Stomach smooth muscle (tissue), 2 donors: ENCODE measurements around the gene SYNC.
A peak's percentile ranks its signal among the peaks of the same experiment; 100 is the strongest.
"Not testable (repeated sequence)": the region's sequence is repeated elsewhere in the genome, so short reads cannot be mapped to it uniquely, and the experiment has no call there.

ENCODE experiments used
- H3K27ac ChIP-seq: one replicate; pipeline ENCODE4 v1.7.0; 2013; ENCODE audit warnings: mild to moderate bottlenecking, low read length, inconsistent platforms
- H3K27me3 ChIP-seq, 2 donors: one replicate each; pipeline ENCODE4 v1.7.0; 2013; ENCODE audit warnings: low read length in 2 of 2; ENCODE audit not compliant: insufficient read depth in 2 of 2, control insufficient read depth in 1 of 2
- H3K36me3 ChIP-seq, 2 donors: one replicate each; pipeline ENCODE4 v1.7.0; 2013; ENCODE audit warnings: low read length in 2 of 2; ENCODE audit not compliant: control insufficient read depth in 2 of 2, insufficient read depth in 2 of 2
- H3K4me1 ChIP-seq: one replicate; pipeline ENCODE4 v1.7.0; 2013; ENCODE audit warnings: low read length; ENCODE audit not compliant: control insufficient read depth, insufficient read depth
- H3K4me3 ChIP-seq, 2 donors: one replicate each; pipeline ENCODE4 v1.7.0; 2013; ENCODE audit warnings: low read length in 2 of 2
- H3K9ac ChIP-seq, 2 donors: one replicate each; pipeline ENCODE4 v1.7.0; 2013; ENCODE audit warnings: low read length in 2 of 2, mild to moderate bottlenecking in 1 of 2
- H3K9me3 ChIP-seq, 2 donors: one replicate each; pipeline ENCODE4 v1.7.0; 2013; ENCODE audit warnings: low read length in 2 of 2; ENCODE audit not compliant: control insufficient read depth in 2 of 2
- donor health status: healthy.
- donor health status: Pancreatic carcinoma.

The SYNC gene

DNA sequence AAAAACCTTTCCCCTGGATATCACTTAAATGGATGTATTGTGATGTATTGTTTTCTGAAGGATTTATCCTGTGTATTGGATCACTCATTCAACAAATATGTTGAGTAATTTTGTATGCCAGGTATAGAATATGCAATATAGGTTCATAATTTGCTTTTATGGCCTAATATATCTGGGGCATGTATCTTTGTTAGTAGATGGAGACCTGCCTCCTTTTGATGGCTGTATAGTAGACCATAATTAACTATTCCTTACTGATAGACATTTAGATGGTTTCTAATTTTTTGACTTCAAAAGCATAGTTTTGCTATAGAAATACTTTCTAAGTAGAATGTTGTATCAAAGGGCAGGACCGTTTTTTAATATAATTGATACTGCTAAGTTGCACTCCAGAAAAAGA lies 43.0 kb downstream of the SYNC start:
- Histone ChIP-seq H3K4me1 (peaks cover 4% of the 10 kb centered on the region), H3K9me3 (no peaks in the 10 kb centered on the region), H3K9ac (no peak overlapping the region), H3K4me3 (no peak overlapping the region), H3K36me3 (peaks cover 26 to 41% of the 10 kb centered on the region in 2 donors), H3K27me3 (no peaks in the 10 kb centered on the region), H3K27ac (no peak overlapping the region)

DNA sequence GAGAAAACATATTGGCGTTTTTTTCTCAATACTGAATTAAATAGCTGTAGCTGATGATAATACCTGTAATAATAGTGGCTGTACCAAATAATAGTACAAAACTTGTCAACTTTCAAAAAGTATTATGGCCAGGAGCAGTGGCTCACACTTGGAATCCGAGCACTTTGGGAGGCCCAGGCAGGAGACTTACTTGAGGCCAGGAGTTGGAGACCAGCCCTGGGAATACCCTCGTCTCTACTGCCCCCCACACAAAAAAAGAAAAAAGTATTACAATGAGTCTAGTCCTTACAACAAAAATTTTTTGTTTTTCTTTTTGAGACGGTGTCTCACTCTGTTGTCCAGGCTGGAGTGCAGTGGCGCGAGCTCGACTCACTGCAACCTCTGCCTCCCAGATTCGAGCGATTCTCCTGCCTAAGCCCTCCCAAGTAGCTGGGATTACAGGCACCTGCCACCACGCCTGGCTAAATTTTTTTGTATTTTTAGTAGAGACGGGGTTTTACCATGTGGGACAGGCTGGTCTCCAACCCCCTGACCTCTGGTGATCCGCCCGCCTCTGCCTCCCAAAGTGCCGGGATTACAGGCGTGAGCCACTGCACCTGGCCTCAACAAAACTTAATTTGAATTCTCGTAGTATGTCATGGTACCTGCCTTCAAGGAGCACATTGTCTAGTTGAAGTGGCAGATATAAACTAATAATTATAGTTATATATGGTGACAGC lies 50.2 kb downstream of the SYNC start:
- peak overlapping the region in 1 of 2 donors; percentile 97 for H3K9ac ChIP-seq
- H3K36me3 ChIP-seq: peaks cover 10 to 15% of the 10 kb centered on the region in 2 donors
- H3K4me1 ChIP-seq: peaks cover 35% of the 10 kb centered on the region
- no peaks in the 10 kb centered on the region for H3K9me3 ChIP-seq
- no peaks in the 10 kb centered on the region for H3K27me3 ChIP-seq
- peak overlapping the region; percentile 75 to 86 for H3K4me3 ChIP-seq
- H3K27ac ChIP-seq: no peak overlapping the region

DNA sequence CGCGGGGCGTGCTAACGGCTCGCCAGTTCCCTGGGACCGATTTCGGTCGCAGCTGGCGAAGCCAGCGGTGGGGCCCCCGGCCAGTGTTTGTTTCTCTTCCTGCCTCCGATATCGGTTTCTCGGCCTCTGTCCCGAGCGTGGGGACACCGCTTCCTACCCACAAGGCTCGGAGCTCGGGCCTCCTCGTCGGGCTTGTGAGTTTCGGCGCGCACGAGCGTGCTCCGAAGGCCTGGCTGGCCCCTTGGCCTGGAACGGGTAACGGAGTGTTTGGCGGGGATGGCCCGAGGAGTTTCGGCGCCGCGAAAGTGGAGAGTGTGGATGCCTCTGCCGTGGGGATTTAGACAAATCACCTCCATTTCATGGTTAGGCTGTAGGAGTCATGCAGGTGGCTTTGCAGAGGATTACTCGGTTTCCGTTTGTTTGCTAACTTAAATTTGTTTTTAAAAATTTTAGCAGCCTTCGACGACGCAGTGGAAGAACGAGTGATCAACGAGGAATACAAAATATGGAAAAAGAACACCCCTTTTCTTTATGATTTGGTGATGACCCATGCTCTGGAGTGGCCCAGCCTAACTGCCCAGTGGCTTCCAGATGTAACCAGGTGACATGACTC lies 51.0 kb downstream of the SYNC start:
- Histone ChIP-seq H3K36me3 (peaks cover 6 to 8% of the 10 kb centered on the region in 2 donors), H3K27me3 (no peaks in the 10 kb centered on the region), H3K27ac (peak overlapping the region; percentile 100), H3K9ac (peak overlapping the region; percentile 89 to 97), H3K4me1 (peaks cover 35% of the 10 kb centered on the region), H3K9me3 (no peaks in the 10 kb centered on the region), H3K4me3 (peak overlapping the region; percentile 75 to 86)

DNA sequence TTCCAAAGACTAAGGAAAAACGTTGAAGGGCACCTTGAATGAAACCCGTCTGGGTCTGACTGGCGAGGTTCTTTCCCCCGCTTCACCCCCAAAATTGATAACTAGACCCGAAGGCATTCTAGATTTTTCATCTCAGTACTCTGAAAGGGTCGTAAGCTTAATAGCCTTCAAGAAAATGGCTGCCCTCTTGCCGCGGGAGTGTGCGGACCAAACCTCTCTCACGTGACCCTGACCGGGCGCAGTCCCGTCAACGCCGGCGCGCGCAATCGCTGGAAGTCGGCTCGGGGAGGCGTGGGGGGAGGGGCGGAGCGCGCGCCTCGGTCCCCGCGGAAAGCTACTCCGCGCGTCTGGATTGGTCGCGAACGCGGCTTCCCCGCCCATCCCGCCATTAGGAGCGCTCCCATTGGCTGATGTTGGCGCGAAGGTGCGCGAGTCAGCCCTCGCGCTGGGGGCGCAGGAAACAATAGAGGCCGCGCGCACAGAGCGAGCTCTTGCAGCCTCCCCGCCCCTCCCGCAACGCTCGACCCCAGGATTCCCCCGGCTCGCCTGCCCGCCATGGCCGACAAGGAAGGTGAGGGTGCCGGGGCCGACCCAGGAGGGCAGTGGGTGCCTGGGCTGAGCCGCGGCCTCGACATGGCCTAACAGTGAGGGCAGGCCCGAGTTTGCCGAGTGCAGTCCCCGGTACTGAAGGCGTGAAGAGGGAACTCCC lies 51.7 kb downstream of the SYNC start, which contains the start of gene RBBP4:
Gene RBBP4, plus strand, starts transcription at position 457 of the 709 bp plus-strand sequence. Its CDS starts 99 bp downstream, at position 556.
- H3K36me3 ChIP-seq: peaks cover 6 to 8% of the 10 kb centered on the region in 2 donors
- peak within 1 kb of the TSS; percentile 100 for H3K27ac ChIP-seq
- peak within 1 kb of the TSS; percentile 97 to 98 for H3K9ac ChIP-seq
- no peaks in the 10 kb centered on the region for H3K27me3 ChIP-seq
- peaks cover 35% of the 10 kb centered on the region for H3K4me1 ChIP-seq
- peak within 1 kb of the TSS; percentile 94 to 98 for H3K4me3 ChIP-seq
- no peaks in the 10 kb centered on the region for H3K9me3 ChIP-seq

DNA sequence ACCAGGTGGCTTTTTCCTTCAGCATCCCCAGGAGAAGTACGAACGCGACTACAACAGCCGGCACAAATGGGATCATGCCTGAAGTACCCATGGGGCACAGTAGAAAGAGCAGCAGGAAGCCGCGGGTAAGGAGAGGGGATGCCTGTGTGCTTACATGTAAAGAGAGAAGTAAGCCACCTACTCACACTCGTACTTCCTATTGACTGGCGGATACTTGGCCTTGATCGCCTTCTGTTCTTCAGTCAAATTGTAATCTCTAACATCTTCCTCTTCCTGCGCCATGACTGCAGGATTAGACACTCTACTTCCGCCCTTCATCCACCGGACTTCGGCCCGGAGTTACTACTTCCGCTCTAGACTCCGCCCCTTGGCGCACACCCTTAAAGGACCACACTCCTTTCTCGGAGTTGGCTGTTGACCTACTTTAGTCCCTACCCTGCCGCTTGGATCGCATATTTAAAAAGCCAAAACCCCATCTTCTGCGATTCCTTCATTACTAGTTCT lies 52.3 kb downstream of the SYNC start, which contains the start of gene ZBTB8OS:
Gene ZBTB8OS, minus strand, starts transcription at position 303 of the 504 bp plus-strand sequence. Its CDS starts 21 bp downstream, at position 282.
- no peaks in the 10 kb centered on the region for H3K27me3 ChIP-seq
- H3K36me3 ChIP-seq: peaks cover 1 to 7% of the 10 kb centered on the region in 2 donors
- H3K27ac ChIP-seq: peak within 1 kb of the TSS; percentile 100
- peaks cover 35% of the 10 kb centered on the region for H3K4me1 ChIP-seq
- H3K9ac ChIP-seq: peak within 1 kb of the TSS; percentile 97 to 98
- H3K9me3 ChIP-seq: no peaks in the 10 kb centered on the region
- peak within 1 kb of the TSS; percentile 94 to 98 for H3K4me3 ChIP-seq

DNA sequence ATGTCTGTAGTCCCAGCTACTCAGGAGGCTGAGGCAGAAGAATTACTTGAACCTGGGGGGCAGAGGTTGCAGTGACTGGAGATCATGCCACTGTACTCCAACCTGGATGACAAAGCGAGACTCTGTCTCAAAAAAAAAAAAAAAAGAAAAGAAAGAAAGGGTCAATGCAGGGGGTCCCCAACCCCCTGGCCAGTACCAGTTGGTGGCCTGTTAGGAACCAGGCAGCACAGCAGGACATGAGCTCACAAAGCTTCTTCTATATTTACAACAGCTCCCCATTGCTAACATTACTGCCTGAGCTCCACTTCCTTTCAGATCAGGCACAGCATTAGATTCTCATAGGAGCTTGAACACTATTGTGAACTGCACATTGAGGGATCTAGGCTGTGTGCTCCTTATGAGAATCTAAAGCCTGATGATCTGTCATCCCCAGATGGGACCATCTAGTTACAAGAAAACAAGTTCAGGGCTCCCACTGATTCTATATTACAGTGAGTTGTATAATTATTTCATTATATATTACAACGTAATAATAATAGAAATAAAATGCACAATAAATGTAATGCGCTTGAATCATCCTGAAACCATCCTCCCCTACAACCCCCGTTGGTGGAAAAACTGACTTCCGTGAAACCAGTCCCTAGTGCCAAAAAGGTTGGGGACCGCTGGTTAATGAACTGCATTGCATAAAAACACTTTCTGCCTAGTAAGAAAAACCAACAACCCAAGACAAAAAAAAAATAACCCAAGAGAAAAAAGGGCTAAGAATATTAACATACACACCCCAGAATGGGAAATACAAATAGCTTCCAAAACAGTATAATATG lies 55.0 kb downstream of the SYNC start:
- Histone ChIP-seq H3K36me3 (no peaks in the 10 kb centered on the region), H3K9ac (no peak overlapping the region), H3K4me3 (no peak overlapping the region), H3K4me1 (peaks cover 21% of the 10 kb centered on the region), H3K9me3 (no peaks in the 10 kb centered on the region), H3K27ac (no peak overlapping the region), H3K27me3 (no peaks in the 10 kb centered on the region)

DNA sequence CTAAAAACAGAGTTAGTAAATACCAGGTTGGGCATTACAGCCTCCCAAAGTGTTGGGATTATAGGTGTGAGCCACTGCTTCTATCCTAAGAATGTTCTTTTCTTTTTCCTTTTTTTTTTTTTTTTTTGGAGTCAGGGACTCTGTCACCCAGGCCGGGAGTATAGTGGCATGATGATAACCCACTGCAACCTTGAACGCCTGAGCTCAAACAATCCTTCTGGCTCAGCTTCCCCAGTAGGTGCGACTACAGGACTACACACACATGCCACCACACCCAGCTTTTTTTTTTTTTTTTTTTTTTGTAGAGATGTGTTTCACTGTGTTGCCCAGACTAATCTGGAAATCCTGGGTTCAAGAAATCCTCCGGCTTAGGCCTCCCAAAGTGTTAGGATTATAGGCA lies 58.1 kb downstream of the SYNC start:
- no peaks in the 10 kb centered on the region for H3K9me3 ChIP-seq

DNA sequence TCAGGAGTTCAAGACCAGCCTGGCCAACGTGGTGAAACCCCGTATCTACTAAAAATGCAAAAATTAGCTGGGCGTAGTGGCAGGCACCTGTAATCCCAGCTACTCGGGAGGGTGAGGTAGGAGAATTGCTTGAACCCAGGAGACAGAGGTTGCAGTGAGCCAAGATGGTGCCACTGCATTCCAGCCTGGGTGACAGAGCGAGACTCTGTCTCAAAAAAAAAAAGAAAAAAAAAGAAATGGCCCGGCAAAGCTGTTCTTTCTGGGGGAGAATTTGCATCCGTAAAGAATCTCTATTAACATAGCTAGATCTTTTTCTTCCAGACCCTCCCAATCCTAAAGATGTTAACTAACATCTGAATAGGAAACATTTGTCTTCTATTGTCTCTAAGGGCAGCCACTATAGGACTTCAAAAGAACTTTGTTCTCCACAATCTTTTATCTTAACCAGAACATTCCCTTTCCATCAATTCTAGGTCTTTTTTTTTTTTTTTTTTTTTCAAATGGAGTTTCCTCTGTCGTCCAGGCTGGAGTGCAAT lies 60.2 kb downstream of the SYNC start:
- H3K4me1 ChIP-seq, H3K4me3 ChIP-seq, H3K36me3 ChIP-seq, H3K9me3 ChIP-seq, H3K9ac ChIP-seq, H3K27me3 ChIP-seq, H3K27ac ChIP-seq: not testable (repeated sequence)

More for the DNA sequence above, 58.1 kb downstream of the SYNC start:
- no peaks in the 10 kb centered on the region for H3K27me3 ChIP-seq
- H3K27ac ChIP-seq: no peak overlapping the region
- peaks cover 3% of the 10 kb centered on the region for H3K4me1 ChIP-seq
- no peak overlapping the region for H3K4me3 ChIP-seq
- no peaks in the 10 kb centered on the region for H3K36me3 ChIP-seq
- H3K9ac ChIP-seq: no peak overlapping the region

DNA sequence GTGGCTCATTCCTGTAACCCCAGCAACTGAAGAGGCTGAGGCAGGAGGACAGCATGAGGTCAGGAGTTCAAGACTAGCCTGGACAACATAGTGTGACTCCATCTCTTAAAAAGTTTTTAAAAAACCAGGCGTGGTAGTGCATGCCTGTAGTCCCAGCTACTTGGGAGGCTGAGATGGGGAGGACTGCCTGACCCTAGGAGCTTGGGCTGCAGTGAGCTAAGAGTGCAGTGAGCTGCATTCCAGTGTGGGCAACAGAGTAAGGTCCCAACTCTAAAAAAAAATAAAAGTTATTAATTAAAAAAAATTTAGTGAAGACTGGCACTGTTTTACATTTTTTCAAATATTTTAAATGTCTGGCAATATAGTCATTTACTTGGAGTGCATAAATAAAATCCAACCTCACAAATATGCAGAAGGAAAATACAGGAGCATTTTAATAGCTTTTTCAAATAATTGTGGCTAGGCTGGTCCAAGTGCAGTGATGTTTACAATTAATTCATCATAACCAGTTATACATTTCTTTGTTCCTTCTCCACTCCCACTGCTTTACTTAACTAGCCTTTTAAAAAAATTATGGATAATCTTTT lies 63.0 kb downstream of the SYNC start:
- H3K36me3 ChIP-seq: peaks cover 0 to 2% of the 10 kb centered on the region in 2 donors
- no peak overlapping the region for H3K4me3 ChIP-seq
- H3K9me3 ChIP-seq: no peaks in the 10 kb centered on the region
- no peak overlapping the region for H3K9ac ChIP-seq
- H3K27me3 ChIP-seq: no peaks in the 10 kb centered on the region
- H3K4me1 ChIP-seq: no peaks in the 10 kb centered on the region
- H3K27ac ChIP-seq: no peak overlapping the region
